ENCODE measurements around the gene SP5.

DNA sequence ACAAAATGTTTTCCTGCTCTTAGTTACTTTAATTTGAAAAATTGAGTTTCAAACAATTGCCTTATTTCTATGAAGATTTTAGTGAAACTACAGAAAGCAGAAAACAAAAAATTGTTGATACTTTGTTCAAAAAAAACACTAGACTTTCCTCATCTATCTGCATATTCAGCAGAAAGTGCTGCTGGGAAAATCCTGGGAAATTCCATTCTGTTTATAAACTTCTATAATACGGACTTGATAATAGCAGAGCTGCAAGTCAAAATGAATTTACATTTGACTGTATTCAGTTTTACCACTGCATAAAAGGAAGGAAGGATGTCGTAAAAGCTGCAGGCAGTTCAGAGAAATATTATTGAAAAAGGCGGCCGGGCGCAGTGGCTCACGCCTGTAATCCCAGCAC lies 30.2 kb downstream of the SP5 start:
- TF ChIP-seq, protein P1, sequence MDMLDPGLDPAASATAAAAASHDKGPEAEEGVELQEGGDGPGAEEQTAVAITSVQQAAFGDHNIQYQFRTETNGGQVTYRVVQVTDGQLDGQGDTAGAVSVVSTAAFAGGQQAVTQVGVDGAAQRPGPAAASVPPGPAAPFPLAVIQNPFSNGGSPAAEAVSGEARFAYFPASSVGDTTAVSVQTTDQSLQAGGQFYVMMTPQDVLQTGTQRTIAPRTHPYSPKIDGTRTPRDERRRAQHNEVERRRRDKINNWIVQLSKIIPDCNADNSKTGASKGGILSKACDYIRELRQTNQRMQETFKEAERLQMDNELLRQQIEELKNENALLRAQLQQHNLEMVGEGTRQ (CRISPR knock-in tag; IDR thresholded peaks at IDR 0.05), result no peak
- TF ChIP-seq, protein P2, sequence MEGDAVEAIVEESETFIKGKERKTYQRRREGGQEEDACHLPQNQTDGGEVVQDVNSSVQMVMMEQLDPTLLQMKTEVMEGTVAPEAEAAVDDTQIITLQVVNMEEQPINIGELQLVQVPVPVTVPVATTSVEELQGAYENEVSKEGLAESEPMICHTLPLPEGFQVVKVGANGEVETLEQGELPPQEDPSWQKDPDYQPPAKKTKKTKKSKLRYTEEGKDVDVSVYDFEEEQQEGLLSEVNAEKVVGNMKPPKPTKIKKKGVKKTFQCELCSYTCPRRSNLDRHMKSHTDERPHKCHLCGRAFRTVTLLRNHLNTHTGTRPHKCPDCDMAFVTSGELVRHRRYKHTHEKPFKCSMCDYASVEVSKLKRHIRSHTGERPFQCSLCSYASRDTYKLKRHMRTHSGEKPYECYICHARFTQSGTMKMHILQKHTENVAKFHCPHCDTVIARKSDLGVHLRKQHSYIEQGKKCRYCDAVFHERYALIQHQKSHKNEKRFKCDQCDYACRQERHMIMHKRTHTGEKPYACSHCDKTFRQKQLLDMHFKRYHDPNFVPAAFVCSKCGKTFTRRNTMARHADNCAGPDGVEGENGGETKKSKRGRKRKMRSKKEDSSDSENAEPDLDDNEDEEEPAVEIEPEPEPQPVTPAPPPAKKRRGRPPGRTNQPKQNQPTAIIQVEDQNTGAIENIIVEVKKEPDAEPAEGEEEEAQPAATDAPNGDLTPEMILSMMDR (IDR thresholded peaks at IDR 0.05 in 2 of 3, conservative IDR thresholded peaks at IDR 0.05 in 1 of 3; ENCODE audit: insufficient read depth in 2 of 3, low read depth in 1 of 3, low read length in 3 of 3), result no peak
- no peak for TF ChIP-seq ZNF3 (CRISPR knock-in tag; IDR thresholded peaks at IDR 0.05)
- TF ChIP-seq, protein P3, sequence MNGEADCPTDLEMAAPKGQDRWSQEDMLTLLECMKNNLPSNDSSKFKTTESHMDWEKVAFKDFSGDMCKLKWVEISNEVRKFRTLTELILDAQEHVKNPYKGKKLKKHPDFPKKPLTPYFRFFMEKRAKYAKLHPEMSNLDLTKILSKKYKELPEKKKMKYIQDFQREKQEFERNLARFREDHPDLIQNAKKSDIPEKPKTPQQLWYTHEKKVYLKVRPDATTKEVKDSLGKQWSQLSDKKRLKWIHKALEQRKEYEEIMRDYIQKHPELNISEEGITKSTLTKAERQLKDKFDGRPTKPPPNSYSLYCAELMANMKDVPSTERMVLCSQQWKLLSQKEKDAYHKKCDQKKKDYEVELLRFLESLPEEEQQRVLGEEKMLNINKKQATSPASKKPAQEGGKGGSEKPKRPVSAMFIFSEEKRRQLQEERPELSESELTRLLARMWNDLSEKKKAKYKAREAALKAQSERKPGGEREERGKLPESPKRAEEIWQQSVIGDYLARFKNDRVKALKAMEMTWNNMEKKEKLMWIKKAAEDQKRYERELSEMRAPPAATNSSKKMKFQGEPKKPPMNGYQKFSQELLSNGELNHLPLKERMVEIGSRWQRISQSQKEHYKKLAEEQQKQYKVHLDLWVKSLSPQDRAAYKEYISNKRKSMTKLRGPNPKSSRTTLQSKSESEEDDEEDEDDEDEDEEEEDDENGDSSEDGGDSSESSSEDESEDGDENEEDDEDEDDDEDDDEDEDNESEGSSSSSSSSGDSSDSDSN (IDR thresholded peaks at IDR 0.05; ENCODE audit: borderline replicate concordance in 1 of 2, low read depth in 2 of 2, low read length in 2 of 2), result no peak
